GM12891 (cell line): ENCODE data around the gene STXBP2.

Experiments used
- POLR2A ChIP-seq: IDR thresholded peaks from 2 replicates; pipeline ENCODE4 v1.6.1; 2011; ENCODE audit warnings: low read depth, low read length, control low read depth
- POLR2AphosphoS5 ChIP-seq: IDR thresholded peaks from 2 replicates; pipeline ENCODE4 v1.6.1; 2011; ENCODE audit warnings: low read depth, low read length, control low read depth
- SPI1 ChIP-seq: IDR thresholded peaks from 2 replicates; pipeline ENCODE4 v1.6.1; 2011; ENCODE audit warnings: low read depth, low read length, control low read depth
- TAF1 ChIP-seq: IDR thresholded peaks from 2 replicates; pipeline ENCODE4 v1.6.1; 2011; ENCODE audit warnings: low read depth, low read length, control low read depth

DNA sequence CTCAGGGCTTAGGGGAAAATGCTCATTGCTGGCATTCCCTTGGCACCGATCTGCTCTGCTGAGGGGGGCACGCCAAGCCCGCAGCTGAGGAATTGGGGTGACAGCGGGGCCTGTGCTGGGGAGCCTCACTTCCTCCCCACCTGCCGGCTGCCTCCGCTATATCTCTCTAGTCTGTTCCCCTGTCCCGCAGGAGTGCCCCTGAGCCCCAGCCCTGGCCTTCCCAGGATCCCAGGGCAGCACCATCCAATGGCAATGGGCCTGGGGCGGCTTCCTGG, 9.5 kb downstream of the STXBP2 start:
- TF ChIP-seq POLR2A (no peak), TAF1 (no peak), POLR2AphosphoS5 (no peak), SPI1 (no peak)
